Activated effector memory CD4-positive, alpha-beta T cell treated with anti-CD3 and anti-CD28 coated beads, Interleukin-2, amount 50 U/mL, for 16 hours (primary cell): ENCODE data around the gene FNDC11.

ENCODE experiments used
- DNase-seq: peaks from one replicate; pipeline ENCODE4 v3.0.0-alpha.2; 2020

FNDC11 gene

GRCh38 chr20:63525971-63526370 lies 28.0 kb upstream of the FNDC11 start:
- DNase-seq = no peak

- no peak for DNase-seq
Measured at GRCh38 chr20:63527184-63527583, 26.8 kb upstream of the FNDC11 start.

GRCh38 chr20:63529180-63529860 lies 24.6 kb upstream of the FNDC11 start:
- no peak for DNase-seq

- DNase-seq = no peak
Measured at GRCh38 chr20:63529861-63530787, 23.8 kb upstream of the FNDC11 start.

- DNase-seq = no peak
Measured at GRCh38 chr20:63530788-63531160, 23.2 kb upstream of the FNDC11 start.

GRCh38 chr20:63531686-63532448 lies 22.1 kb upstream of the FNDC11 start:
- no peak for DNase-seq

- no peak for DNase-seq
Measured at GRCh38 chr20:63532449-63532971, 21.4 kb upstream of the FNDC11 start.

- no peak for DNase-seq
Measured at GRCh38 chr20:63533388-63533787, 20.6 kb upstream of the FNDC11 start.

- no peak for DNase-seq
Measured at GRCh38 chr20:63533871-63534393, 20.0 kb upstream of the FNDC11 start.

GRCh38 chr20:63534427-63534830 lies 19.5 kb upstream of the FNDC11 start:
- no peak for DNase-seq

GRCh38 chr20:63534831-63535651 lies 18.9 kb upstream of the FNDC11 start:
- no peak for DNase-seq

GRCh38 chr20:63536241-63536977 lies 17.6 kb upstream of the FNDC11 start:
- DNase-seq = no peak

GRCh38 chr20:63536997-63537524 lies 16.9 kb upstream of the FNDC11 start, which contains the start of gene PTK6:
PTK6 (minus strand) TSS chr20:63537376; CDS start chr20:63537314, 62 bp downstream.
- peak; percentile 72 for DNase-seq

GRCh38 chr20:63537525-63538203 lies 16.3 kb upstream of the FNDC11 start:
- peak; percentile 97 for DNase-seq

GRCh38 chr20:63538204-63539091 lies 15.5 kb upstream of the FNDC11 start:
- peak; percentile 78 for DNase-seq

- DNase-seq = no peak
Measured at GRCh38 chr20:63539092-63539430, 14.9 kb upstream of the FNDC11 start.

- DNase-seq = no peak
Measured at GRCh38 chr20:63539441-63540370, 14.3 kb upstream of the FNDC11 start.
